Liver (tissue), 9 donors: Measurements from ENCODE around the gene PTK7. TPM values are rescaled to one million over a fixed set of nuclear protein-coding genes. Genes with fewer than 3 reads are reported as not detected.

Experiments
- DNase-seq: peaks from one replicate; pipeline ENCODE4 v3.0.0-alpha.2; 2017; ENCODE audit warnings: low spot score
- H3K27ac ChIP-seq, 2 donors: one replicate each; pipeline ENCODE4 v1.7.0; 2013; ENCODE audit warnings: inconsistent platforms in 2 of 2, low read length in 2 of 2, control low read depth in 1 of 2, low read depth in 1 of 2, mild to moderate bottlenecking in 1 of 2
- H3K27me3 ChIP-seq, 4 donors: one replicate each; pipeline versions ENCODE4 v1.6.1 to v1.7.0; 2013; ENCODE audit warnings: low read length in 3 of 4, inconsistent platforms in 1 of 4, mild to moderate bottlenecking in 1 of 4, moderate library complexity in 1 of 4; ENCODE audit not compliant: control insufficient read depth in 4 of 4, insufficient read depth in 4 of 4
- H3K36me3 ChIP-seq, 4 donors: one replicate each; pipeline versions ENCODE4 v1.6.1 to v1.7.0; 2013; ENCODE audit warnings: low read length in 3 of 4, mild to moderate bottlenecking in 3 of 4, low read depth in 1 of 4, moderate library complexity in 1 of 4; ENCODE audit not compliant: control insufficient read depth in 4 of 4, insufficient read depth in 3 of 4
- H3K4me1 ChIP-seq, 4 donors: one replicate each; pipeline versions ENCODE4 v1.6.1 to v1.7.0; 2013; ENCODE audit warnings: low read length in 3 of 4, mild to moderate bottlenecking in 3 of 4, moderate library complexity in 1 of 4; ENCODE audit not compliant: control insufficient read depth in 4 of 4, insufficient read depth in 4 of 4
- H3K4me3 ChIP-seq, 3 donors: one replicate each; pipeline versions ENCODE4 v1.6.1 to v1.7.0; 2013; ENCODE audit warnings: low read length in 3 of 3, control low read depth in 1 of 3, low read depth in 1 of 3, mild to moderate bottlenecking in 1 of 3
- H3K9ac ChIP-seq, 2 donors: one replicate each; pipeline ENCODE4 v1.7.0; 2013; ENCODE audit warnings: low read length in 2 of 2, mild to moderate bottlenecking in 2 of 2, moderate library complexity in 2 of 2, control low read depth in 1 of 2, low read depth in 1 of 2
- H3K9me3 ChIP-seq, 4 donors: one replicate each; pipeline versions ENCODE4 v1.6.1 to v1.7.0; 2013; ENCODE audit warnings: low read length in 3 of 4; ENCODE audit not compliant: control insufficient read depth in 4 of 4
- ATF3 ChIP-seq: IDR thresholded peaks from 2 replicates; pipeline ENCODE4 v1.6.1; 2016; ENCODE audit warnings: antibody characterized with exemption
- FOXA1 ChIP-seq: IDR thresholded peaks from 2 replicates; pipeline ENCODE4 v1.6.1; 2016; ENCODE audit warnings: antibody characterized with exemption
- FOXA2 ChIP-seq: IDR thresholded peaks from 2 replicates; pipeline ENCODE4 v1.6.1; 2016; ENCODE audit warnings: antibody characterized with exemption
- GABPA ChIP-seq, 2 donors: IDR thresholded peaks in 1 of 2; conservative IDR thresholded peaks in 1 of 2; 2 replicates each; pipeline ENCODE4 v1.6.1; 2016; ENCODE audit warnings: antibody characterized with exemption in 2 of 2, mild to moderate bottlenecking in 1 of 2, moderate library complexity in 1 of 2
- HNF4A ChIP-seq, 2 donors: conservative IDR thresholded peaks; 2 replicates each; pipeline ENCODE4 v1.6.1; 2016; ENCODE audit warnings: antibody characterized with exemption in 2 of 2, mild to moderate bottlenecking in 2 of 2
- HNF4G ChIP-seq: IDR thresholded peaks from 2 replicates; pipeline ENCODE4 v1.6.1; 2016; ENCODE audit warnings: antibody characterized with exemption
- JUND ChIP-seq, 2 donors: IDR thresholded peaks; 2 replicates each; pipeline ENCODE4 v1.6.1; 2016; ENCODE audit warnings: antibody characterized with exemption in 2 of 2
- NR2F2 ChIP-seq: IDR thresholded peaks from 2 replicates; pipeline ENCODE4 v1.6.1; 2016; ENCODE audit warnings: antibody characterized with exemption
- RAD21 ChIP-seq, 2 donors: IDR thresholded peaks; 2 replicates each; pipeline ENCODE4 v1.6.1; 2016; ENCODE audit warnings: antibody characterized with exemption in 2 of 2, mild to moderate bottlenecking in 2 of 2
- SP1 ChIP-seq: IDR thresholded peaks from 2 replicates; pipeline ENCODE4 v1.6.1; 2018; ENCODE audit warnings: antibody characterized with exemption, mild to moderate bottlenecking
- TAF1 ChIP-seq: conservative IDR thresholded peaks from 2 replicates; pipeline ENCODE4 v1.6.1; 2016; ENCODE audit warnings: antibody characterized with exemption, mild to moderate bottlenecking
- WGBS: extraction: QIAGEN DNeasy Blood & Tissue Kit; methylation state at CpG from one replicate; pipeline ENCODE4 v1.1.7; 2013; 5-methylcytosine and 5-hydroxymethylcytosine counted together
- polyA plus RNA-seq, 2 donors: library from polyadenylated mRNA; stranded (reverse) in 1 of 2; unstranded in 1 of 2; fragments of 200-250 nt in 1 of 2; fragments of >200 nt in 1 of 2; fragmentation: Nextera tagmentation in 1 of 2; extraction: Ambion mirVana in 1 of 2; gene quantifications; one replicate each; pipeline versions ENCODE4 v1.2.1 to v1.2.3, GENCODE V29; 2013 to 2015
- total RNA-seq, 2 donors: library from RNA; depleted of rRNA; stranded (reverse); fragments of >200 nt; gene quantifications; one replicate each; pipeline ENCODE4 v1.2.3, GENCODE V29; 2014
- TF ChIP-seq, protein P1 (sequence below): IDR thresholded peaks from 2 replicates; pipeline ENCODE4 v1.6.1; 2016; ENCODE audit warnings: antibody characterized with exemption, mild to moderate bottlenecking
- TF ChIP-seq, protein P2 (sequence below): IDR thresholded peaks from 2 replicates; pipeline ENCODE4 v1.6.1; 2016; ENCODE audit warnings: antibody characterized with exemption
- TF ChIP-seq, protein P3 (sequence below): fragments of 150-350 bp; IDR thresholded peaks from 2 replicates; pipeline ENCODE4 v1.5.1; 2017; ENCODE audit warnings: improper control_type of control experiment, low read depth, low read length; ENCODE audit not compliant: missing input control
- donor health status: healthy.
- donor health status: healthy.
- donor health status: healthy.
- donor health status: healthy.
- donor health status: healthy.

PTK7 gene
- total and polyA plus RNA-seq, 4 donors, result 0.67 to 10.5 (median 1.3) TPM

DNA sequence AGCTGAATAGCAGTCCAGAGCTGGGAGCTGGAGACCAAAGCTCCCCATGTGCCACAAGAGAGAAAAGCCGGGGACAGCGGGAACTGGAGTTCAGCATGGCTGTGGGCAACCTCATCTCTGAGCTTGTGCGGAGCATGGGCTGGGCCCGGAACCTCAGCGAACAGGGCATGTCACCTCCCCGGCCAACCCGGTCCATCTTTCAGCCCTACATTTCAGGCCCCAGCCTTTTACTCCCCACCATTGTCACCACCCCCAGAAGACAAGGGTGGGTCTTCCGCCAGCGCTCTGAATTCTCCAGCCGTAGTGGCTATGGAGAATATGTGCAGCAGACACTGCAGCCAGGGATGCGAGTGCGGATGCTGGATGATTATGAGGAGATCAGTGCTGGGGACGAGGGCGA, 109.9 kb downstream of the PTK7 start:
- H3K27ac ChIP-seq, result no peak overlapping the region
- no peak for TF ChIP-seq NR2F2
- TF ChIP-seq, protein P1, sequence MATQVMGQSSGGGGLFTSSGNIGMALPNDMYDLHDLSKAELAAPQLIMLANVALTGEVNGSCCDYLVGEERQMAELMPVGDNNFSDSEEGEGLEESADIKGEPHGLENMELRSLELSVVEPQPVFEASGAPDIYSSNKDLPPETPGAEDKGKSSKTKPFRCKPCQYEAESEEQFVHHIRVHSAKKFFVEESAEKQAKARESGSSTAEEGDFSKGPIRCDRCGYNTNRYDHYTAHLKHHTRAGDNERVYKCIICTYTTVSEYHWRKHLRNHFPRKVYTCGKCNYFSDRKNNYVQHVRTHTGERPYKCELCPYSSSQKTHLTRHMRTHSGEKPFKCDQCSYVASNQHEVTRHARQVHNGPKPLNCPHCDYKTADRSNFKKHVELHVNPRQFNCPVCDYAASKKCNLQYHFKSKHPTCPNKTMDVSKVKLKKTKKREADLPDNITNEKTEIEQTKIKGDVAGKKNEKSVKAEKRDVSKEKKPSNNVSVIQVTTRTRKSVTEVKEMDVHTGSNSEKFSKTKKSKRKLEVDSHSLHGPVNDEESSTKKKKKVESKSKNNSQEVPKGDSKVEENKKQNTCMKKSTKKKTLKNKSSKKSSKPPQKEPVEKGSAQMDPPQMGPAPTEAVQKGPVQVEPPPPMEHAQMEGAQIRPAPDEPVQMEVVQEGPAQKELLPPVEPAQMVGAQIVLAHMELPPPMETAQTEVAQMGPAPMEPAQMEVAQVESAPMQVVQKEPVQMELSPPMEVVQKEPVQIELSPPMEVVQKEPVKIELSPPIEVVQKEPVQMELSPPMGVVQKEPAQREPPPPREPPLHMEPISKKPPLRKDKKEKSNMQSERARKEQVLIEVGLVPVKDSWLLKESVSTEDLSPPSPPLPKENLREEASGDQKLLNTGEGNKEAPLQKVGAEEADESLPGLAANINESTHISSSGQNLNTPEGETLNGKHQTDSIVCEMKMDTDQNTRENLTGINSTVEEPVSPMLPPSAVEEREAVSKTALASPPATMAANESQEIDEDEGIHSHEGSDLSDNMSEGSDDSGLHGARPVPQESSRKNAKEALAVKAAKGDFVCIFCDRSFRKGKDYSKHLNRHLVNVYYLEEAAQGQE, result no peak
- no peak for TF ChIP-seq FOXA2
- no peaks in the 10 kb centered on the region for H3K27me3 ChIP-seq
- no peak for DNase-seq
- H3K4me1 ChIP-seq, result peaks cover 0 to 18% (median 17%) of the 10 kb centered on the region in 4 donors
- H3K9ac ChIP-seq, result no peak overlapping the region
- H3K9me3 ChIP-seq, result no peaks in the 10 kb centered on the region
- WGBS, result 98% methylated on average over 14 of the region's 14 CpGs
- H3K4me3 ChIP-seq, result no peak overlapping the region
- peaks cover 2 to 36% (median 15%) of the 10 kb centered on the region in 4 donors for H3K36me3 ChIP-seq

- H3K4me3 ChIP-seq, result no peak overlapping the region
- H3K9ac ChIP-seq, result no peak overlapping the region
- TF ChIP-seq JUND (IDR thresholded peaks at IDR 0.05) (no peak), NR2F2 (no peak), ATF3 (no peak), GABPA (IDR thresholded peaks at IDR 0.05 in 1 of 2, conservative IDR thresholded peaks at IDR 0.05 in 1 of 2) (no peak), SP1 (no peak), FOXA2 (no peak), FOXA1 (no peak), TAF1 (no peak), RAD21 (IDR thresholded peaks at IDR 0.05) (no peak), HNF4A (conservative IDR thresholded peaks at IDR 0.05) (no peak), HNF4G (no peak)
- TF ChIP-seq, protein P1, result no peak
- TF ChIP-seq, protein P2, sequence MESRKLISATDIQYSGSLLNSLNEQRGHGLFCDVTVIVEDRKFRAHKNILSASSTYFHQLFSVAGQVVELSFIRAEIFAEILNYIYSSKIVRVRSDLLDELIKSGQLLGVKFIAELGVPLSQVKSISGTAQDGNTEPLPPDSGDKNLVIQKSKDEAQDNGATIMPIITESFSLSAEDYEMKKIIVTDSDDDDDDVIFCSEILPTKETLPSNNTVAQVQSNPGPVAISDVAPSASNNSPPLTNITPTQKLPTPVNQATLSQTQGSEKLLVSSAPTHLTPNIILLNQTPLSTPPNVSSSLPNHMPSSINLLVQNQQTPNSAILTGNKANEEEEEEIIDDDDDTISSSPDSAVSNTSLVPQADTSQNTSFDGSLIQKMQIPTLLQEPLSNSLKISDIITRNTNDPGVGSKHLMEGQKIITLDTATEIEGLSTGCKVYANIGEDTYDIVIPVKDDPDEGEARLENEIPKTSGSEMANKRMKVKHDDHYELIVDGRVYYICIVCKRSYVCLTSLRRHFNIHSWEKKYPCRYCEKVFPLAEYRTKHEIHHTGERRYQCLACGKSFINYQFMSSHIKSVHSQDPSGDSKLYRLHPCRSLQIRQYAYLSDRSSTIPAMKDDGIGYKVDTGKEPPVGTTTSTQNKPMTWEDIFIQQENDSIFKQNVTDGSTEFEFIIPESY, result no peak
- TF ChIP-seq, protein P3, sequence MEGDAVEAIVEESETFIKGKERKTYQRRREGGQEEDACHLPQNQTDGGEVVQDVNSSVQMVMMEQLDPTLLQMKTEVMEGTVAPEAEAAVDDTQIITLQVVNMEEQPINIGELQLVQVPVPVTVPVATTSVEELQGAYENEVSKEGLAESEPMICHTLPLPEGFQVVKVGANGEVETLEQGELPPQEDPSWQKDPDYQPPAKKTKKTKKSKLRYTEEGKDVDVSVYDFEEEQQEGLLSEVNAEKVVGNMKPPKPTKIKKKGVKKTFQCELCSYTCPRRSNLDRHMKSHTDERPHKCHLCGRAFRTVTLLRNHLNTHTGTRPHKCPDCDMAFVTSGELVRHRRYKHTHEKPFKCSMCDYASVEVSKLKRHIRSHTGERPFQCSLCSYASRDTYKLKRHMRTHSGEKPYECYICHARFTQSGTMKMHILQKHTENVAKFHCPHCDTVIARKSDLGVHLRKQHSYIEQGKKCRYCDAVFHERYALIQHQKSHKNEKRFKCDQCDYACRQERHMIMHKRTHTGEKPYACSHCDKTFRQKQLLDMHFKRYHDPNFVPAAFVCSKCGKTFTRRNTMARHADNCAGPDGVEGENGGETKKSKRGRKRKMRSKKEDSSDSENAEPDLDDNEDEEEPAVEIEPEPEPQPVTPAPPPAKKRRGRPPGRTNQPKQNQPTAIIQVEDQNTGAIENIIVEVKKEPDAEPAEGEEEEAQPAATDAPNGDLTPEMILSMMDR, result no peak
- peaks cover 2 to 36% (median 15%) of the 10 kb centered on the region in 4 donors for H3K36me3 ChIP-seq
- H3K9me3 ChIP-seq, result no peaks in the 10 kb centered on the region
- H3K27ac ChIP-seq, result no peak overlapping the region
- H3K4me1 ChIP-seq, result peaks cover 0 to 15% (median 13%) of the 10 kb centered on the region in 4 donors
- DNase-seq, result no peak
- 96% methylated on average over 4 of the region's 4 CpGs for WGBS
- H3K27me3 ChIP-seq, result no peaks in the 10 kb centered on the region
These were observed 110.6 kb downstream of the PTK7 start for GRCh38 chr6:43186706-43187105.
